Upper lobe of left lung (tissue), 6 donors: ENCODE data around the gene DCAF10. TPM values are rescaled to one million over a fixed set of nuclear protein-coding genes. Genes with fewer than 3 reads are reported as not detected.
"Not testable (repeated sequence)": the region's sequence is repeated elsewhere in the genome, so short reads cannot be mapped to it uniquely, and the experiment has no call there.

ENCODE experiments used
- ATAC-seq, 2 donors: fragments of 200-7000 bp; cut with Tn5 transposase; one replicate each; pipeline ENCODE4 v1.9.1; 2022; ENCODE audit warnings: mild to moderate bottlenecking in 2 of 2, moderate library complexity in 2 of 2; ENCODE audit not compliant: low FRiP score in 2 of 2
- DNase-seq, 2 donors: peaks; one replicate each; pipeline ENCODE4 v3.0.0-alpha.2; 2019 to 2020
- H3K27ac ChIP-seq, 4 donors: fragments of 200-600 bp; sonication (generic); one replicate each; pipeline ENCODE4 v1.5.1; 2016 to 2019
- H3K27me3 ChIP-seq, 4 donors: fragments of 200-600 bp; sonication (generic); one replicate each; pipeline ENCODE4 v1.5.1; 2017 to 2019
- H3K36me3 ChIP-seq, 4 donors: fragments of 200-600 bp; sonication (generic); one replicate each; pipeline ENCODE4 v1.5.1; 2016 to 2019
- H3K4me1 ChIP-seq, 4 donors: fragments of 200-600 bp; sonication (generic); one replicate each; pipeline ENCODE4 v1.5.1; 2018 to 2019
- H3K4me3 ChIP-seq, 4 donors: fragments of 200-600 bp; sonication (generic); one replicate each; pipeline ENCODE4 v1.5.1; 2017 to 2019; ENCODE audit warnings: mild to moderate bottlenecking in 2 of 4, moderate library complexity in 1 of 4
- H3K9me3 ChIP-seq, 4 donors: fragments of 200-600 bp; sonication (generic); one replicate each; pipeline ENCODE4 v1.5.1; 2018 to 2019
- CTCF ChIP-seq, 6 experiments: fragments of 450-650 bp in 4 of 6; fragments of 200-600 bp in 2 of 6; sonication (generic) in 2 of 6; IDR thresholded peaks; one replicate each; pipeline ENCODE4 v1.5.1; 2016 to 2019; ENCODE audit warnings: antibody characterized with exemption in 6 of 6
- EP300 ChIP-seq, 4 donors: sonication (generic); formaldehyde crosslinking; IDR thresholded peaks; one replicate each; pipeline ENCODE4 v1.5.1; 2017; ENCODE audit warnings: antibody characterized with exemption in 4 of 4, control low read depth in 2 of 4
- POLR2A ChIP-seq, 4 donors: fragments of 450-650 bp; IDR thresholded peaks; one replicate each; pipeline ENCODE4 v1.5.1; 2016 to 2017; ENCODE audit warnings: antibody characterized with exemption in 4 of 4, mild to moderate bottlenecking in 2 of 4
- POLR2AphosphoS5 ChIP-seq, 2 donors: sonication (generic); formaldehyde crosslinking; IDR thresholded peaks; one replicate each; pipeline ENCODE4 v1.5.1; 2017; ENCODE audit warnings: antibody characterized with exemption in 2 of 2
- WGBS, 2 donors: methylation state at CpG; one replicate each; pipeline ENCODE4 v1.1.5; 2017 to 2018; 5-methylcytosine and 5-hydroxymethylcytosine counted together
- total RNA-seq, 6 donors: library from RNA; depleted of rRNA in 4 of 6; stranded (reverse); fragments of >200 nt in 4 of 6; gene quantifications; one replicate each; pipeline versions ENCODE4 v1.1.0 to v1.2.1, GENCODE V29; 2016 to 2021
- donor health status: DM: no; HTN: no; CAD: no; lungs with moderate emphysema.
- donor health status: DM: no; HTN: yes; CAD: no; lungs with severe emphysema.

DCAF10 gene
- total RNA-seq, 6 donors from 2014 or later = 19.0 to 42.7 (median 25.1) TPM

GRCh38 chr9:37753489-37754190, 47.0 kb upstream of the DCAF10 start, which contains the start of gene TRMT10B:
TRMT10B (plus strand) TSS chr9:37753805; CDS start chr9:37761932, 8,127 bp downstream.
- ATAC-seq (peak; percentile 86 to 97), DNase-seq (peak; percentile 61 to 94)
- no peaks in the 10 kb centered on the region for H3K36me3 ChIP-seq
- H3K27me3 ChIP-seq = no peaks in the 10 kb centered on the region
- H3K4me1 ChIP-seq = peaks cover 9 to 20% (median 13%) of the 10 kb centered on the region in 4 donors
- peak within 1 kb of the TSS; percentile 29 to 84 (median 74) for H3K4me3 ChIP-seq
- WGBS, 2 donors = 6 to 50% methylated on average over 2 to 17 of the region's 40 CpGs
- peak within 1 kb of the TSS; percentile 71 to 93 (median 85) for H3K27ac ChIP-seq
- TF ChIP-seq POLR2A (IDR thresholded peaks at IDR 0.05) = peak in 1 of 4 donors; percentile 40
- no peak for TF ChIP-seq EP300 (IDR thresholded peaks at IDR 0.05)
- peak in 1 of 2 donors; percentile 11 for TF ChIP-seq POLR2AphosphoS5 (IDR thresholded peaks at IDR 0.05)
- peak in 2 of 6 experiments; percentile 13 to 37 for TF ChIP-seq CTCF (IDR thresholded peaks at IDR 0.05)
- H3K9me3 ChIP-seq = no peaks in the 10 kb centered on the region

GRCh38 chr9:37758747-37759146, 41.9 kb upstream of the DCAF10 start:
- Histone ChIP-seq H3K4me3 (no peak overlapping the region), H3K4me1 (peaks cover 8 to 23% (median 9%) of the 10 kb centered on the region in 4 donors), H3K9me3 (no peaks in the 10 kb centered on the region), H3K27ac (no peak overlapping the region), H3K36me3 (peaks cover 0 to 4% (median 0%) of the 10 kb centered on the region in 4 donors), H3K27me3 (no peaks in the 10 kb centered on the region)
- no peak for ATAC-seq
- TF ChIP-seq POLR2A (IDR thresholded peaks at IDR 0.05) (no peak), POLR2AphosphoS5 (IDR thresholded peaks at IDR 0.05) (no peak), EP300 (IDR thresholded peaks at IDR 0.05) (no peak), CTCF (IDR thresholded peaks at IDR 0.05) (no peak)
- DNase-seq = no peak
- 89 to 90% methylated on average over 3 of the region's 3 CpGs for WGBS, 2 donors

DNA sequence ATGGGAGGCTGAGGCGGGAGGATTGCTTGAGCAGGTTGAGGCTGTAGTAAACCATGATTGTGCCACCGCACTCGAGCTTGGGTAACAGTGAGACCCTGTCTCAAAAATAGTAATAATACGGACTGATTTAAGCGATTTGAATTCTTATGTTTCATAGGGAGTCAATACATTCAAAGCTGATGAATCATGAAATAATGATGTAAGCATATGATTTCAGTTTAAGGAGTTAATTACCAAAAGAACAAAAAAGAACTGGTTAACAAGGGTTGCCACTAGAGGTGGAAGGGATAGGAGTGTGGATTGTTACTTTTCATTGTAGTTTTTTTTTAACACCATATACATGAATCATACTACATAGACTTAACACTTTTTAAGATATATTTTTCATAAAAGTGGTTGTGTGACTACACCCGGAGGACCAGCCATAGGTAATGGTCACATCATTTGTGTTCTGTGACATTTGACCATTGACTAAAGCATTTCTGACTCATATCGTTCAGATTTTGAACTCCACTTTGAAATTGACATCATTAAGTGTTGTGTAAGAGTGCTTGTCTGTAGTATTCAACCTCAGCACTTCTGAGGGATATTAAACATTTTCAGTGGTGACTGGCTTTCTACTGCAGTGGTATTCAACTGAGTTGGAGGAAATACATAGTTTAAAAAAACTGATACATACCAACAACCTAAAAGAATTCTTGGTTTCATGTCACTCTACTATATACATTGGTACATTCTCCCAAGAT, 40.0 kb upstream of the DCAF10 start:
- WGBS, 2 donors = 84 to 89% methylated on average over 7 of the region's 7 CpGs
- H3K36me3 ChIP-seq = peaks cover 0 to 12% (median 4%) of the 10 kb centered on the region in 4 donors
- ATAC-seq (no peak), DNase-seq (no peak)
- H3K9me3 ChIP-seq = no peaks in the 10 kb centered on the region
- no peak overlapping the region for H3K4me3 ChIP-seq
- no peaks in the 10 kb centered on the region for H3K27me3 ChIP-seq
- H3K4me1 ChIP-seq = peaks cover 0 to 8% (median under 1%) of the 10 kb centered on the region in 4 donors
- no peak overlapping the region for H3K27ac ChIP-seq
- TF ChIP-seq POLR2AphosphoS5 (IDR thresholded peaks at IDR 0.05) = no peak
- no peak for TF ChIP-seq EP300 (IDR thresholded peaks at IDR 0.05)
- no peak for TF ChIP-seq POLR2A (IDR thresholded peaks at IDR 0.05)
- TF ChIP-seq CTCF (IDR thresholded peaks at IDR 0.05) = no peak

- Histone ChIP-seq H3K4me1 (peaks cover 0 to 8% (median 0%) of the 10 kb centered on the region in 4 donors), H3K27ac (no peak overlapping the region), H3K9me3 (no peaks in the 10 kb centered on the region), H3K36me3 (peaks cover 0 to 12% (median 4%) of the 10 kb centered on the region in 4 donors), H3K4me3 (no peak overlapping the region), H3K27me3 (no peaks in the 10 kb centered on the region)
- DNase-seq (no peak), ATAC-seq (no peak)
- TF ChIP-seq POLR2A (IDR thresholded peaks at IDR 0.05) (no peak), CTCF (IDR thresholded peaks at IDR 0.05) (no peak), EP300 (IDR thresholded peaks at IDR 0.05) (no peak), POLR2AphosphoS5 (IDR thresholded peaks at IDR 0.05) (no peak)
- WGBS, 2 donors = 40 to 77% methylated on average over 3 of the region's 3 CpGs
These were observed 39.1 kb upstream of the DCAF10 start for GRCh38 chr9:37761511-37761910.

GRCh38 chr9:37765263-37765662, 35.3 kb upstream of the DCAF10 start:
- H3K9me3 ChIP-seq, H3K4me3 ChIP-seq, H3K27me3 ChIP-seq, H3K4me1 ChIP-seq, ATAC-seq, H3K27ac ChIP-seq, DNase-seq: not testable (repeated sequence)
- peaks cover 0 to 30% (median 4%) of the 10 kb centered on the region in 4 donors for H3K36me3 ChIP-seq
- WGBS, 2 donors = 82 to 99% methylated on average over 6 of the region's 6 CpGs
